Measurements from ENCODE around the gene DNM2.

- no peak for TF ChIP-seq POLR2A (IDR thresholded peaks at IDR 0.05; ENCODE audit: low read depth, low read length)
- no peak for TF ChIP-seq TAF1 (IDR thresholded peaks at IDR 0.05; ENCODE audit: borderline replicate concordance, low read depth, low read length)
- TF ChIP-seq POLR2AphosphoS5 (IDR thresholded peaks at IDR 0.05; ENCODE audit: low read depth, low read length) = no peak
These were observed 84.6 kb downstream of the DNM2 start for GRCh38 chr19:10802479-10802878.

All from GM12892 (cell line).